ENCODE measurements around the gene IRF2BP1. TPM values are rescaled to one million over a fixed set of nuclear protein-coding genes. Genes with fewer than 3 reads are reported as not detected.

Gene IRF2BP1
- total and polyA plus RNA-seq, 8 donors = 11.5 to 75.9 (median 13.4) TPM; not detected in 1

DNA sequence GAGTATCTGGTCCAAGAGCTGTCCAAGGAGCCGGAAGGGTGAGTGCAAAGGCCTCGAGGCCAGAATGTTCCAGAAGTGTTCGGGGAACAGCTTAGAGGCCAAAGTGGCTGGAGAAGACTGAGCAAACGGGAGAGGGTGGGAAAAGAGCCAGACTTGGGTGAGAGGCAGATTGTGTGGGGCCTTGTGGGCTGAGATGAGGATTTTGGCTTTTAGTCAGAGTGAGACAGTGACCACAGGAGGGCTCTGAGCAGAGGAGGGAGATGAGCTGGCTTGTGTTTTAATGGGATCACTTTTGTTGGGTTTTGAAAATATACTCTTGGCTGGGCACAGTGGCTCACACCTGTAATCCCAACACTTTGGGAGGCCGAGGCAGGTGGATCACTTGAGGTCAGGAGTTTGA is 23.0 kb upstream of the IRF2BP1 start:
- 63 to 84% (median 71%) methylated on average over 5 of the region's 5 CpGs for whole genome bisulfite sequencing, 5 donors

DNA sequence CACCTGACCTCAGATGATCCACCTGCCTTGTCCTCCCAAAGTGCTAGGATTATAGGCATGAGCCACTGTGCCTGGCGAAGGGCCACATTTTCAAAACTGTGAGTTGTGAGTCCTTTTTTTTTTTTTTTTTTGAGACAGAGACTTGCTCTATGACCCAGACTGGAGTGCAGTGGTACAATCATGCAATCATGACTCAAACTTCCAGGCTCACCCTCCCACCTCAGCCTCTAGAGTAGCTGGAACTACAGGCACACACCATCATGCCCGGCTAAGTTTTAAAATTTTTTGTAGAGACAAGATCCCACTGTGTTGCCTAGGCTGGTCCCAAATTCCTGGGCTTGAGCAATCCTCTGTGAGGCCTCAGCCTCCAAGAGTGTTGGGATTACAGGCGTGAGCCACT is 20.3 kb upstream of the IRF2BP1 start:
- 82 to 91% (median 89%) methylated on average over 3 of the region's 3 CpGs for WGBS, 5 donors
- intact Hi-C loops (cut with DNase I; ENCODE audit: low total_unique reads) = no loop called here
- peaks cover 11 to 22% (median 16%) of the 10 kb centered on the region in 4 donors for H3K4me1 ChIP-seq

More for the DNA sequence above, 23.0 kb upstream of the IRF2BP1 start:
- intact Hi-C loops (cut with DNase I; ENCODE audit: low total_unique reads) = no loop called here
- TF ChIP-seq, protein P1, sequence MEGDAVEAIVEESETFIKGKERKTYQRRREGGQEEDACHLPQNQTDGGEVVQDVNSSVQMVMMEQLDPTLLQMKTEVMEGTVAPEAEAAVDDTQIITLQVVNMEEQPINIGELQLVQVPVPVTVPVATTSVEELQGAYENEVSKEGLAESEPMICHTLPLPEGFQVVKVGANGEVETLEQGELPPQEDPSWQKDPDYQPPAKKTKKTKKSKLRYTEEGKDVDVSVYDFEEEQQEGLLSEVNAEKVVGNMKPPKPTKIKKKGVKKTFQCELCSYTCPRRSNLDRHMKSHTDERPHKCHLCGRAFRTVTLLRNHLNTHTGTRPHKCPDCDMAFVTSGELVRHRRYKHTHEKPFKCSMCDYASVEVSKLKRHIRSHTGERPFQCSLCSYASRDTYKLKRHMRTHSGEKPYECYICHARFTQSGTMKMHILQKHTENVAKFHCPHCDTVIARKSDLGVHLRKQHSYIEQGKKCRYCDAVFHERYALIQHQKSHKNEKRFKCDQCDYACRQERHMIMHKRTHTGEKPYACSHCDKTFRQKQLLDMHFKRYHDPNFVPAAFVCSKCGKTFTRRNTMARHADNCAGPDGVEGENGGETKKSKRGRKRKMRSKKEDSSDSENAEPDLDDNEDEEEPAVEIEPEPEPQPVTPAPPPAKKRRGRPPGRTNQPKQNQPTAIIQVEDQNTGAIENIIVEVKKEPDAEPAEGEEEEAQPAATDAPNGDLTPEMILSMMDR (IDR thresholded peaks at IDR 0.05) = no peak
- TF ChIP-seq POLR2A (IDR thresholded peaks at IDR 0.05) (no peak), POLR2AphosphoS5 (IDR thresholded peaks at IDR 0.05) (no peak), EP300 (IDR thresholded peaks at IDR 0.05) (no peak)
- Histone ChIP-seq H3K36me3 (no peaks in the 10 kb centered on the region), H3K9me3 (no peaks in the 10 kb centered on the region), H3K27me3 (peaks cover 0 to 32% (median 0%) of the 10 kb centered on the region in 3 donors), H3K4me3 (no peak overlapping the region), H3K27ac (no peak overlapping the region), H3K4me1 (no peaks in the 10 kb centered on the region)
- DNase-seq = no peak

DNA sequence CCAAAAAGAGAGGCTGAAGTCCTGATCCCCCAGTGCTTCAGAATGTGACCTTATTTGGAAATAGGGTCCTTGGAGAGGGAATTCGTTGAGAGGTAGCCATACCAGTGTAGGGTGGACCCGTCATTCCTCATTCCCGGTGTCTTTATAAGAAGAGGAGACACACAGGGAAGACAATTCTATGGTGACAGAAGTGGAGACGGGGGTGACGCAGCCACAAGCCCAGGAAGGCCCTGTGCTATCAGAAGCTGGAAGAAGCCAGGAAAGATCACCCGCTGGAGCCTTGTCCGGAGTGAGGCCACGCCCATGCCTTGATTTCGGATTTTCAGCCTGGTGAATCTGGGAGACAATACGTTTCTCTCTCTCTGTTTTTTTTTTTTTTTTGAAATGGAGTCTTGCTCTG is 19.1 kb upstream of the IRF2BP1 start:
- WGBS, 5 donors = 72 to 82% (median 80%) methylated on average over 10 of the region's 10 CpGs

More for the DNA sequence above, 20.3 kb upstream of the IRF2BP1 start:
- Histone ChIP-seq H3K27me3 (peaks cover 0 to 4% (median 0%) of the 10 kb centered on the region in 3 donors), H3K4me3 (no peak overlapping the region), H3K36me3 (no peaks in the 10 kb centered on the region), H3K9me3 (no peaks in the 10 kb centered on the region), H3K27ac (no peak overlapping the region)
- TF ChIP-seq, protein P1 (IDR thresholded peaks at IDR 0.05) = no peak
- TF ChIP-seq POLR2A (IDR thresholded peaks at IDR 0.05) (no peak), POLR2AphosphoS5 (IDR thresholded peaks at IDR 0.05) (no peak), EP300 (IDR thresholded peaks at IDR 0.05) (no peak)
- no peak for DNase-seq

DNA sequence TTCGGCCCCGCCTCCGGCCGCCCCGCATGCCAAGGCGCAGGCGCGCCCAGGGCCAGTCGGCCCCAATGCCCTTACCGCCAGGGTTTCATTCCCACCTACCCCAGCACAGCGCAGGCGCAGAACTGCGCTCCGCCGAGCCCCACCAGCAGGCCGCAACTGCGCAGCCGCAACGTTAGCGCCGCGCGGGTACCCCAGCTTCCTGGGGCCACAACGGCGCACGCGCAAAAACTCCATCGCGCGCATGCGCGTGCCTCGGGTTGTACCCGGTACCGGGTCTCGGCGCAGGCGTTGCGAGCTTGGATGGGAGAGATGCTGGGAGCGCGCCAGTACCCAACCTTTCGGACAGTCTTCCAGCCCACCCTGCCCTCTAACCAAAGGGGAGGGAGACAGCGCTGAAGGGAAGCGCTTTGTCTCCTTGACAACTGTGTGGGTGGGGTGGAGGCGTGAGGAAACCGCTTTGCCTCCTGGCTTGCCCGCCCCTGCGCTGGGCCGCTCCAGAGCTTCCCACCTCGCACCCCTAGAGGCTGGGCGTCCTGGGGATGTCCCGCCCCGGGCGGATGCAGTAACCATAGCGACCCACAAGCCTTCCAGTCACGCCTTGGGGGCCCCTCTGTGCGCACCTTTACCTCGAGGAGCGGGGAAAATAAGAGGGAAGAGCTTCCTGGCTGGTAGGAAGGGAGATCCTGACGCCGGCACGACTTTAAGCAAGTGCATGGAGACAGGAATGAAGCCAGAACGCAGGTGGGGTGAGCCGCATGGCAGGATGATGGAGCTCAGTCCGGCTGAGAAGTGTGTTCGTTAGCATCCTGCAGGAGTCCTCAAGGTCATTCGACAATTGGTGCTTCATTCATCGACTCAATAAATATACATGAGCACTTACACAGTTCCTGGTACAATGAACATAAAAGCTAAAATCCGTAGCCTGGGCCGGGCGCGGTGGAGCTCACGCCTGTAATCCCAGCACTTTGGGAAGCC is 17.0 kb upstream of the IRF2BP1 start:
- DNase-seq = peak; percentile 99 to 100
- peak overlapping the region; percentile 76 to 85 (median 80) for H3K27ac ChIP-seq
- no peaks in the 10 kb centered on the region for H3K9me3 ChIP-seq
- 1 to 4% (median 2%) methylated on average over 33 to 73 of the region's 73 CpGs for WGBS, 5 donors
- peaks cover 14 to 19% (median 19%) of the 10 kb centered on the region in 4 donors for H3K36me3 ChIP-seq
- peaks cover 19 to 33% (median 30%) of the 10 kb centered on the region in 4 donors for H3K4me1 ChIP-seq
- intact Hi-C loops (cut with DNase I; ENCODE audit: low total_unique reads) = no loop called here
- H3K27me3 ChIP-seq = no peaks in the 10 kb centered on the region
- peak; percentile 79 to 91 (median 85) for TF ChIP-seq POLR2AphosphoS5 (IDR thresholded peaks at IDR 0.05)
- no peak for TF ChIP-seq POLR2A (IDR thresholded peaks at IDR 0.05)
- no peak for TF ChIP-seq EP300 (IDR thresholded peaks at IDR 0.05)
- TF ChIP-seq, protein P1 (IDR thresholded peaks at IDR 0.05) = peak in 1 of 7 experiments; percentile 27
- peak overlapping the region; percentile 73 to 90 (median 84) for H3K4me3 ChIP-seq

More for the DNA sequence above, 19.1 kb upstream of the IRF2BP1 start:
- Histone ChIP-seq H3K9me3 (no peaks in the 10 kb centered on the region), H3K4me1 (peaks cover 19 to 31% (median 28%) of the 10 kb centered on the region in 4 donors), H3K4me3 (no peak overlapping the region), H3K36me3 (no peaks in the 10 kb centered on the region), H3K27ac (no peak overlapping the region), H3K27me3 (no peaks in the 10 kb centered on the region)
- DNase-seq = no peak
- intact Hi-C loops (cut with DNase I; ENCODE audit: low total_unique reads) = no loop called here
- no peak for TF ChIP-seq EP300 (IDR thresholded peaks at IDR 0.05)
- TF ChIP-seq, protein P1 (IDR thresholded peaks at IDR 0.05) = no peak
- no peak for TF ChIP-seq POLR2A (IDR thresholded peaks at IDR 0.05)
- TF ChIP-seq POLR2AphosphoS5 (IDR thresholded peaks at IDR 0.05) = no peak
